GM18868 (cell line): ENCODE results near the gene NKAPL.
A peak's percentile ranks its signal among the peaks of the same experiment; 100 is the strongest.

Source experiments
- ATAC-seq: cut with Tn5 transposase; IDR thresholded peaks from one replicate; pipeline ENCODE4 v1.9.1; 2021; ENCODE audit warnings: mild to moderate bottlenecking, moderate library complexity; ENCODE audit not compliant: unreplicated experiment

NKAPL gene

GRCh38 chr6:28245206-28245941 is 13.7 kb upstream of the NKAPL start:
- ATAC-seq = no peak

GRCh38 chr6:28248916-28249315 is 10.2 kb upstream of the NKAPL start:
- no peak for ATAC-seq

- no peak for ATAC-seq
Observed at GRCh38 chr6:28250747-28251146, 8.3 kb upstream of the NKAPL start.

GRCh38 chr6:28251661-28252008 is 7.5 kb upstream of the NKAPL start:
- peak; percentile 45 for ATAC-seq

GRCh38 chr6:28252009-28252975 is 6.8 kb upstream of the NKAPL start, which contains the start of gene ZKSCAN4:
Gene ZKSCAN4, minus strand, starts transcription at chr6:28252269. Its CDS starts 289 bp downstream, at chr6:28251980.
- ATAC-seq = peak; percentile 87

GRCh38 chr6:28254121-28254519 is 5.0 kb upstream of the NKAPL start:
- no peak for ATAC-seq

GRCh38 chr6:28257042-28257441 is 2.1 kb upstream of the NKAPL start:
- ATAC-seq = no peak

- no peak for ATAC-seq
Observed at GRCh38 chr6:28263922-28264321, 4.8 kb downstream of the NKAPL start.

- no peak for ATAC-seq
Observed at GRCh38 chr6:28264834-28265401, 5.8 kb downstream of the NKAPL start.

- ATAC-seq = no peak
Observed at GRCh38 chr6:28266563-28266961, 7.5 kb downstream of the NKAPL start.

GRCh38 chr6:28266962-28267694 is 8.0 kb downstream of the NKAPL start, which contains the start of gene ZSCAN26:
Gene ZSCAN26, plus strand, starts transcription at chr6:28267143. Its CDS starts 4,777 bp downstream, at chr6:28271920.
- peak; percentile 94 for ATAC-seq

- no peak for ATAC-seq
Observed at GRCh38 chr6:28267695-28268059, 8.6 kb downstream of the NKAPL start.

- no peak for ATAC-seq
Observed at GRCh38 chr6:28269492-28269891, 10.4 kb downstream of the NKAPL start.

GRCh38 chr6:28274888-28275287 is 15.8 kb downstream of the NKAPL start:
- no peak for ATAC-seq

- no peak for ATAC-seq
Observed at GRCh38 chr6:28277746-28278145, 18.6 kb downstream of the NKAPL start.

GRCh38 chr6:28280595-28281287 is 21.6 kb downstream of the NKAPL start:
- no peak for ATAC-seq

- ATAC-seq = peak; percentile 80
Observed at GRCh38 chr6:28281288-28282064, 22.4 kb downstream of the NKAPL start, which contains the start of gene PGBD1. Gene PGBD1, plus strand, starts transcription at chr6:28281572. Its CDS starts 2,242 bp downstream, at chr6:28283814.

- ATAC-seq = no peak
Observed at GRCh38 chr6:28282926-28283325, 23.8 kb downstream of the NKAPL start.

- ATAC-seq = no peak
Observed at GRCh38 chr6:28291573-28291972, 32.5 kb downstream of the NKAPL start.
